B cell (primary cell): ENCODE results near the gene RBBP8. TPM values are rescaled to one million over a fixed set of nuclear protein-coding genes. Genes with fewer than 3 reads are reported as not detected.
A peak's percentile ranks its signal among the peaks of the same experiment; 100 is the strongest.

Source experiments
- ATAC-seq: fragments of 200-7000 bp; cut with Tn5 transposase; one replicate; pipeline ENCODE4 v1.10.0; 2021; ENCODE audit warnings: low read depth, mild to moderate bottlenecking, moderate number of reproducible peaks, moderate library complexity
- CTCF ChIA-PET: fragments of 350-600 bp; sonication (Branson Sonifier 250); formaldehyde crosslinking; loops from one replicate; lab custom pipeline; 2021; ENCODE audit warnings: antibody characterized with exemption, inconsistent platforms; lab: Charles Lee
- POLR2A ChIA-PET: fragments of 350-600 bp; sonication (Branson Sonifier 250); formaldehyde crosslinking; loops from one replicate; lab custom pipeline; 2021; ENCODE audit warnings: antibody characterized with exemption; lab: Charles Lee
- DNase-seq: peaks from one replicate; pipeline ENCODE4 v3.0.0; 2013
- H2AFZ ChIP-seq: 2 replicates; pipeline ENCODE4 v1.6.1; 2012; ENCODE audit warnings: mild to moderate bottlenecking, low read depth, low read length; ENCODE audit not compliant: insufficient read depth, poor library complexity, severe bottlenecking
- H3K27ac ChIP-seq, 2 donors: 1 replicate in 1 of 2; 2 replicates in 1 of 2; pipeline ENCODE4 v1.5.1; 2012 to 2013; ENCODE audit warnings: low read length in 2 of 2, mild to moderate bottlenecking in 2 of 2, moderate library complexity in 1 of 2
- H3K27me3 ChIP-seq, 4 experiments: fragments of 200-600 bp in 1 of 4; sonication (generic) in 1 of 4; replicated peaks in 1 of 4; 1 replicate in 2 of 4; 2 replicates in 2 of 4; pipeline versions ENCODE4 v1.6.1 to v1.7.0; 2013 to 2016; ENCODE audit warnings: low read length in 3 of 4, mild to moderate bottlenecking in 2 of 4, mixed read lengths in 1 of 4, moderate library complexity in 1 of 4; ENCODE audit not compliant: insufficient read depth in 4 of 4, control insufficient read depth in 3 of 4; ENCODE audit errors: control extremely low read depth in 1 of 4
- H3K36me3 ChIP-seq, 2 experiments: replicated peaks in 1 of 2; 1 replicate in 1 of 2; 2 replicates in 1 of 2; pipeline versions ENCODE4 v1.6.1 to v1.7.1; 2013; ENCODE audit warnings: low read length in 1 of 2; ENCODE audit not compliant: insufficient read depth in 2 of 2, control insufficient read depth in 1 of 2; ENCODE audit errors: control extremely low read depth in 1 of 2, extremely low read depth in 1 of 2
- H3K4me1 ChIP-seq, 2 donors: fragments of 200-600 bp in 1 of 2; sonication (generic) in 1 of 2; 1 replicate in 1 of 2; 2 replicates in 1 of 2; pipeline versions ENCODE4 v1.5.1 to v1.6.1; 2013 to 2017; ENCODE audit warnings: low read length in 2 of 2; ENCODE audit not compliant: control insufficient read depth in 2 of 2, insufficient read depth in 2 of 2
- H3K4me2 ChIP-seq: replicated peaks from 2 replicates; pipeline ENCODE3; 2012; ENCODE audit warnings: mild to moderate bottlenecking, low read depth, low read length; ENCODE audit not compliant: poor library complexity, severe bottlenecking
- H3K4me3 ChIP-seq, 5 experiments: fragments of 200-600 bp in 1 of 5; sonication (generic) in 1 of 5; 1 replicate in 3 of 5; 2 replicates in 2 of 5; pipeline versions ENCODE4 v1.5.1 to v1.7.0; 2011 to 2016; ENCODE audit warnings: low read length in 4 of 5, mild to moderate bottlenecking in 4 of 5, low read depth in 2 of 5, control low read depth in 1 of 5, moderate library complexity in 1 of 5; ENCODE audit not compliant: insufficient read depth in 1 of 5; ENCODE audit errors: control extremely low read depth in 1 of 5, extremely low read depth in 1 of 5
- H3K79me2 ChIP-seq: fragments of 200-600 bp; sonication (generic); one replicate; pipeline ENCODE4 v1.6.0; 2016; ENCODE audit warnings: low read length; ENCODE audit not compliant: control insufficient read depth, insufficient read depth
- H3K9ac ChIP-seq: fragments of 200-600 bp; sonication (generic); 2 replicates; pipeline ENCODE4 v1.6.1; 2017; ENCODE audit warnings: mild to moderate bottlenecking, low read length, moderate library complexity
- H3K9me3 ChIP-seq, 3 donors: one replicate each; pipeline versions ENCODE4 v1.6.1 to v1.7.1; 2013; ENCODE audit warnings: low read length in 2 of 3; ENCODE audit not compliant: control insufficient read depth in 2 of 3, insufficient read depth in 1 of 3; ENCODE audit errors: control extremely low read depth in 1 of 3
- H4K20me1 ChIP-seq: 2 replicates; pipeline ENCODE4 v1.6.0; 2012; ENCODE audit warnings: mild to moderate bottlenecking, low read length; ENCODE audit not compliant: insufficient read depth, control insufficient read depth, poor library complexity, severe bottlenecking
- H3K27ac Mint-ChIP-seq: one replicate; pipeline ENCODE4 v1.8.0; 2021; ENCODE audit warnings: mixed read lengths
- H3K27me3 Mint-ChIP-seq: one replicate; pipeline ENCODE4 v1.8.0; 2021; ENCODE audit warnings: mixed read lengths
- H3K4me1 Mint-ChIP-seq: one replicate; pipeline ENCODE4 v1.8.0; 2021; ENCODE audit warnings: mixed read lengths
- H3K4me3 Mint-ChIP-seq: one replicate; pipeline ENCODE4 v1.8.0; 2021; ENCODE audit warnings: mixed read lengths
- H3K9me3 Mint-ChIP-seq: one replicate; pipeline ENCODE4 v1.8.0; 2022; ENCODE audit warnings: mixed read lengths; ENCODE audit not compliant: insufficient read depth
- EZH2 ChIP-seq: IDR thresholded peaks from 2 replicates; pipeline ENCODE4 v1.6.1; 2012; ENCODE audit warnings: borderline replicate concordance, low read depth, mild to moderate bottlenecking, moderate library complexity, low read length; ENCODE audit not compliant: insufficient read depth, poor library complexity, severe bottlenecking
- WGBS: methylation state at CpG from one replicate; pipeline ENCODE4 v1.1.5; 2013; ENCODE audit warnings: missing lambda C conversion rate; ENCODE audit not compliant: insufficient coverage; 5-methylcytosine and 5-hydroxymethylcytosine counted together
- intact Hi-C: fragments of 100-400 bp; cut with micrococcal nuclease; formaldehyde crosslinking; loops from one replicate; pipeline ENCODE4 v1.10.0; 2022
- polyA plus RNA-seq: library from polyadenylated mRNA; depleted of rRNA; stranded (reverse); fragments of >200 nt; gene quantifications from 2 replicates; pipeline ENCODE4 v1.2.3, GENCODE V29; 2012
- total RNA-seq, 2 donors: library from RNA; stranded (reverse); fragments of 120-200 nt in 1 of 2; gene quantifications; 1 replicate in 1 of 2; 2 replicates in 1 of 2; pipeline versions ENCODE4 v1.2.3 to v1.2.4, GENCODE V29; 2013 to 2022
- TF ChIP-seq, protein P1 (sequence below): fragments of 200-600 bp; IDR thresholded peaks from one replicate; pipeline ENCODE4 v1.8.0; 2022; ENCODE audit warnings: antibody characterized with exemption, mild to moderate bottlenecking

RBBP8 gene
- total and polyA plus RNA-seq, 2 donors (not counting 1 experiment from before 2014, with no cell fraction given) = 2.9 to 18.0 TPM

- no peaks in the 10 kb centered on the region for H3K36me3 ChIP-seq
- ChIA-PET CTCF (interaction anchor here (0.7 to 5.6 kb wide), 12 partner anchors 25 to 583 kb away, joined by 3 to 57 read pairs (median 4); no protein-coding TSS in a partner anchor), POLR2A (interaction anchor here (0.6 to 0.9 kb wide), 3 partner anchors 49 to 545 kb away, joined by 3 to 4 read pairs (median 3); partner anchors contain the start of gene CABLES1)
- H3K9ac ChIP-seq = peak overlapping the region; percentile 96
- peak overlapping the region; percentile 92 for H2AFZ ChIP-seq
- no peaks in the 10 kb centered on the region for H4K20me1 ChIP-seq
- Mint-ChIP-seq H3K27ac (peak overlapping the region; percentile 96), H3K27me3 (no peaks in the 10 kb centered on the region), H3K4me1 (peaks cover 18% of the 10 kb centered on the region), H3K9me3 (no peaks in the 10 kb centered on the region), H3K4me3 (peak overlapping the region; percentile 88)
- H3K4me3 ChIP-seq = peak overlapping the region; percentile 81 to 99 (median 88)
- ATAC-seq (no peak), DNase-seq (no peak)
- WGBS = 2% methylated on average over 17 of the region's 17 CpGs
- peak overlapping the region; percentile 77 for H3K4me2 ChIP-seq
- H3K4me1 ChIP-seq = peaks cover 6 to 11% of the 10 kb centered on the region in 2 donors
- TF ChIP-seq EZH2 = no peak
- TF ChIP-seq, protein P1, sequence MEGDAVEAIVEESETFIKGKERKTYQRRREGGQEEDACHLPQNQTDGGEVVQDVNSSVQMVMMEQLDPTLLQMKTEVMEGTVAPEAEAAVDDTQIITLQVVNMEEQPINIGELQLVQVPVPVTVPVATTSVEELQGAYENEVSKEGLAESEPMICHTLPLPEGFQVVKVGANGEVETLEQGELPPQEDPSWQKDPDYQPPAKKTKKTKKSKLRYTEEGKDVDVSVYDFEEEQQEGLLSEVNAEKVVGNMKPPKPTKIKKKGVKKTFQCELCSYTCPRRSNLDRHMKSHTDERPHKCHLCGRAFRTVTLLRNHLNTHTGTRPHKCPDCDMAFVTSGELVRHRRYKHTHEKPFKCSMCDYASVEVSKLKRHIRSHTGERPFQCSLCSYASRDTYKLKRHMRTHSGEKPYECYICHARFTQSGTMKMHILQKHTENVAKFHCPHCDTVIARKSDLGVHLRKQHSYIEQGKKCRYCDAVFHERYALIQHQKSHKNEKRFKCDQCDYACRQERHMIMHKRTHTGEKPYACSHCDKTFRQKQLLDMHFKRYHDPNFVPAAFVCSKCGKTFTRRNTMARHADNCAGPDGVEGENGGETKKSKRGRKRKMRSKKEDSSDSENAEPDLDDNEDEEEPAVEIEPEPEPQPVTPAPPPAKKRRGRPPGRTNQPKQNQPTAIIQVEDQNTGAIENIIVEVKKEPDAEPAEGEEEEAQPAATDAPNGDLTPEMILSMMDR = no peak
- no peaks in the 10 kb centered on the region for H3K27me3 ChIP-seq
- intact Hi-C loops = loop anchor here (1.0 to 5.0 kb wide), 7 partner anchors 139 to 1821 kb away; partner anchors contain the start of genes NPC1, RIOK3, RMC1 and ROCK1
- no peaks in the 10 kb centered on the region for H3K9me3 ChIP-seq
- H3K79me2 ChIP-seq = peaks cover 11% of the 10 kb centered on the region
- H3K27ac ChIP-seq = peak overlapping the region; percentile 99
Observed at GRCh38 chr18:22932885-22933205, 283 bp upstream of the RBBP8 start.

GRCh38 chr18:22933966-22934423, 867 bp downstream of the RBBP8 start:
- Histone ChIP-seq H2AFZ (peak overlapping the region; percentile 92), H3K27ac (peak overlapping the region; percentile 99), H3K4me2 (peak overlapping the region; percentile 77), H3K9ac (peak overlapping the region; percentile 96), H3K79me2 (peaks cover 15% of the 10 kb centered on the region), H3K36me3 (peaks cover 0 to 3% of the 10 kb centered on the region in 2 experiments), H3K27me3 (no peaks in the 10 kb centered on the region), H4K20me1 (no peaks in the 10 kb centered on the region), H3K4me3 (peak overlapping the region; percentile 81 to 99 (median 90)), H3K4me1 (peaks cover 6 to 11% of the 10 kb centered on the region in 2 donors), H3K9me3 (no peaks in the 10 kb centered on the region)
- intact Hi-C loops = loop anchor here (1.0 to 5.0 kb wide), 7 partner anchors 138 to 1822 kb away; partner anchors contain the start of genes NPC1, RIOK3, RMC1 and ROCK1
- CTCF ChIA-PET = interaction anchor here (1.0 to 5.6 kb wide), 3 partner anchors 198 to 490 kb away, joined by 3 to 57 read pairs (median 4); no protein-coding TSS in a partner anchor
- H3K9me3 Mint-ChIP-seq = no peaks in the 10 kb centered on the region
- TF ChIP-seq, protein P1 = no peak
- TF ChIP-seq EZH2 = no peak
- DNase-seq (no peak), ATAC-seq (no peak)
- H3K4me1 Mint-ChIP-seq = peaks cover 18% of the 10 kb centered on the region
- peak overlapping the region; percentile 96 for H3K27ac Mint-ChIP-seq
- peak overlapping the region; percentile 88 for H3K4me3 Mint-ChIP-seq
- POLR2A ChIA-PET = no interaction called here
- no peaks in the 10 kb centered on the region for H3K27me3 Mint-ChIP-seq
- WGBS = 6% methylated on average over 8 of the region's 16 CpGs
